Tibial artery (tissue), 4 donors: ENCODE data around the gene LDLRAD3.

Experiments
- DNase-seq, 2 donors: peaks; one replicate each; pipeline ENCODE4 v3.0.0-alpha.2; 2019
- H3K27ac ChIP-seq, 2 donors: fragments of 200-600 bp; sonication (generic) in 1 of 2; 1 replicate in 1 of 2; 2 replicates in 1 of 2; pipeline ENCODE4 v1.5.1; 2018 to 2019; ENCODE audit warnings: mild to moderate bottlenecking in 1 of 2
- H3K27me3 ChIP-seq, 2 donors: fragments of 200-600 bp; sonication (generic) in 1 of 2; one replicate each; pipeline versions ENCODE4 v1.5.1 to v1.6.0; 2016 to 2019
- H3K36me3 ChIP-seq, 3 donors: fragments of 200-600 bp; sonication (generic) in 2 of 3; one replicate each; pipeline ENCODE4 v1.5.1; 2016 to 2019; ENCODE audit warnings: mild to moderate bottlenecking in 2 of 3
- H3K4me1 ChIP-seq, 4 donors: fragments of 200-600 bp; sonication (generic) in 2 of 4; 1 replicate in 3 of 4; 2 replicates in 1 of 4; pipeline ENCODE4 v1.5.1; 2016 to 2019
- H3K4me3 ChIP-seq, 2 donors: fragments of 200-600 bp; sonication (generic) in 1 of 2; 1 replicate in 1 of 2; 2 replicates in 1 of 2; pipeline ENCODE4 v1.5.1; 2018 to 2019; ENCODE audit warnings: mild to moderate bottlenecking in 2 of 2
- H3K9me3 ChIP-seq, 3 donors: fragments of 200-600 bp; sonication (generic) in 1 of 3; one replicate each; pipeline ENCODE4 v1.5.1; 2016 to 2019
- intact Hi-C: fragments of 100-400 bp; cut with DNase I; formaldehyde crosslinking; loops from one replicate; pipeline ENCODE4 v1.15.0; 2023; ENCODE audit warnings: low total_unique reads
- TF ChIP-seq, protein P1 (sequence below), 2 experiments: fragments of 200-600 bp in 1 of 2; fragments of 450-650 bp in 1 of 2; IDR thresholded peaks; one replicate each; pipeline ENCODE4 v1.5.1; 2017 to 2019; ENCODE audit warnings: antibody characterized with exemption in 2 of 2, mild to moderate bottlenecking in 1 of 2, moderate library complexity in 1 of 2

The LDLRAD3 gene

DNA sequence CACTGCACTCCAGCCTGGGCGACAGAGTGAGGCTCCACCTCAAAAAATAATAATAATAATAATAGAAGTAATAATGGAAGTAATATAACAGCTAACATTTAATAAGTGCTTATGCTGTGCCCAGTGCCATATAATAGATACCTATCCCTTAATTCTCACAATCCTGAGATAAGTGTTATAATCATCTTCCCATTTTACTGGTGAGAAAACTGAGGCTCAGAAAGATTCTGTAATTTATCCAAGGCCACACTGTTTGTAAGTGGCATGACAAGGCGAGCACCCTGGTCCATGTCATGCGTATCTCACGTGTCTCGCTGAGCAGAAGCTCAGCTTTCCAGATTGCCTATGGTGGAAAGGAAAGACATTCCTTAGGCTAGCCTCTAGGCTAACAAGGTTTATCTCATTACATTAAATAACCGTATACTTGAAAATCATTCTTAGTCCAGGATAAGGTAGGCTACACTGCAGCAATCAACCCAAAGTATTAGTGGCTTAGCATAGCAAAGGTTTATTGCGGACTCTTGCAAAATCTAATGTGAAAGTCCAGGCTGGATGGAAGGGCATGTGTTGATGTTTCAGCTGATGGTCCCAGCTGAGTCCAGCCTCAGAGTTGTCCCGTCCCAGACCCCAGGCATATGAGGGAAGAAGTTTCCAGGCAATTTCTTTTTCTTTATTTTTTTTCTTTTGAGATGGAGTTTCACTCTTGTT, 15.0 kb upstream of the LDLRAD3 start:
- Histone ChIP-seq H3K9me3 (peaks cover 0 to 6% (median 0%) of the 10 kb centered on the region in 3 donors), H3K27ac (no peak overlapping the region), H3K4me1 (peaks cover 0 to 11% (median 0%) of the 10 kb centered on the region in 4 donors), H3K27me3 (peaks cover 0 to 14% of the 10 kb centered on the region in 2 donors), H3K36me3 (no peaks in the 10 kb centered on the region), H3K4me3 (no peak overlapping the region)
- intact Hi-C loops: no loop called here
- TF ChIP-seq, protein P1, sequence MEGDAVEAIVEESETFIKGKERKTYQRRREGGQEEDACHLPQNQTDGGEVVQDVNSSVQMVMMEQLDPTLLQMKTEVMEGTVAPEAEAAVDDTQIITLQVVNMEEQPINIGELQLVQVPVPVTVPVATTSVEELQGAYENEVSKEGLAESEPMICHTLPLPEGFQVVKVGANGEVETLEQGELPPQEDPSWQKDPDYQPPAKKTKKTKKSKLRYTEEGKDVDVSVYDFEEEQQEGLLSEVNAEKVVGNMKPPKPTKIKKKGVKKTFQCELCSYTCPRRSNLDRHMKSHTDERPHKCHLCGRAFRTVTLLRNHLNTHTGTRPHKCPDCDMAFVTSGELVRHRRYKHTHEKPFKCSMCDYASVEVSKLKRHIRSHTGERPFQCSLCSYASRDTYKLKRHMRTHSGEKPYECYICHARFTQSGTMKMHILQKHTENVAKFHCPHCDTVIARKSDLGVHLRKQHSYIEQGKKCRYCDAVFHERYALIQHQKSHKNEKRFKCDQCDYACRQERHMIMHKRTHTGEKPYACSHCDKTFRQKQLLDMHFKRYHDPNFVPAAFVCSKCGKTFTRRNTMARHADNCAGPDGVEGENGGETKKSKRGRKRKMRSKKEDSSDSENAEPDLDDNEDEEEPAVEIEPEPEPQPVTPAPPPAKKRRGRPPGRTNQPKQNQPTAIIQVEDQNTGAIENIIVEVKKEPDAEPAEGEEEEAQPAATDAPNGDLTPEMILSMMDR (IDR thresholded peaks at IDR 0.05): no peak
- no peak for DNase-seq

DNA sequence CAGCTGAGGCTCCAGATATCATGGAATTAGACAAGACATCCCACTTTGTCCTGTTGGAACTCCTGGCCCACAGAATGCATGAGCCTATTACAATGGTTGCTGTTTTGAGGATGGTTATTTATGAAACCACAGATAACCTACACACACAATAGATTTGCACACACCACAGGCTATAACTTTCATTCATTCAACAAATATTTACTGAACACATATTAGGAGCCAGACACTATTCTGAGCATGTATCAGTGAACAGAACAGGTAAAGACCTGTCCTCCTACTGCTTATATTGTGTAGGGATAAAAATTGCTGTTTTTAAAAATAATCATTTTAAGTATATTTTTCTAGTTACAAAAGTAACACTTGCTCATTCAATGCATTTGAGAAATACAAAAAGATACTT, 13.4 kb upstream of the LDLRAD3 start:
- H3K36me3 ChIP-seq: no peaks in the 10 kb centered on the region
- TF ChIP-seq, protein P1 (IDR thresholded peaks at IDR 0.05): no peak
- no peak overlapping the region for H3K27ac ChIP-seq
- H3K9me3 ChIP-seq: peaks cover 0 to 6% (median 0%) of the 10 kb centered on the region in 3 donors
- no peak for DNase-seq
- H3K4me3 ChIP-seq: no peak overlapping the region
- peaks cover 0 to 14% of the 10 kb centered on the region in 2 donors for H3K27me3 ChIP-seq
- H3K4me1 ChIP-seq: peaks cover 0 to 11% (median 0%) of the 10 kb centered on the region in 4 donors
- intact Hi-C loops: no loop called here

DNA sequence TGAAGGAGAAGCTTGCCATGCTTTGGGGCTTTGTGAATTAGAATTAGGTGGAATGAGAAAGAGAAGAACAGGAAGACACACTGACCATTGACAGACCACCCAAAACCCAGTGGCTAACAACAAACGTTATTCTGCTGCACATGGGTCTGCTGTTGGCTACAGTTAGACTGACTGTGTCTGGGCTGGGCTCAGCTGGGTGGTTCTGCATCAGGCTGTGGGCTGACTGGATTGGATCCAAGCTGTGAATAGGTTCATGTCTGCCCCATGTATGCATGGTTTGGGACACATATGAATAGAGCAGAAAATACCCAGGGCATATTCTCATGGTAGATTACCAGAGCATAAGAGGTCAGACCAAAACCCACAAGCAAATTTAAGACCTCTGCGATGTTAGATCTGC, 11.7 kb upstream of the LDLRAD3 start:
- no peak for DNase-seq
- Histone ChIP-seq H3K9me3 (peaks cover 0 to 6% (median 0%) of the 10 kb centered on the region in 3 donors), H3K4me3 (no peak overlapping the region), H3K4me1 (peaks cover 0 to 9% (median 0%) of the 10 kb centered on the region in 4 donors), H3K27me3 (peaks cover 0 to 12% of the 10 kb centered on the region in 2 donors), H3K36me3 (no peaks in the 10 kb centered on the region), H3K27ac (no peak overlapping the region)
- intact Hi-C loops: no loop called here
- TF ChIP-seq, protein P1 (IDR thresholded peaks at IDR 0.05): no peak

DNA sequence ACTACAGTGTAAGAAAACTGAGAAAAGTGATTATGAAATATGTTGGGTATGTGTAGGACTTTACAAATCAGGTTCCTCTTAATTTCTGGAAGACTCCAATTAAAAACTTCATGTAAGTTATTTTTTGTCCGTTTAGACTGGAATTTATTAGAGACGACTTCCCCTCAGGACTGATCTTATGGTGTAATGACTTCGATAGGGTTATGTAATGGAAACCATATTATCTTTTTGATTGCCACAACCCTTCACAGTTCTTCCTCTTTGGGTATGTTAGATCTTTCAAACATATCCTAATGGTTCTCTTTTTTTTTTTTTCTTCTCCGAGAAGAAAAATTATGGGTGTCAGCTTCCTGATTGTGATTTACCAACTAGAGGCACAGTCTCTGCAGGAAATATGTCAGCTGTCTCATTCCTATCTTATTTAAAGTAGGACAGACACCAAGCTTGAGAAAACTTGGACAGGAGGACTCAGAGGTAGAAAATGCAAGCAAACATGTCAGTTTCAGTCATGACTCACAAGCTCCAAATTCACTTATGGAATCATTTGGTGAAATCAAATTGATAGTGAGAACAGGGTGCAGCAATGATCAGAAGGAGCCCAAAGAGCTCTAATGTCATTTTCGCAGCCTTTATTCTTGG, 11.1 kb upstream of the LDLRAD3 start:
- intact Hi-C loops: no loop called here
- Histone ChIP-seq H3K4me3 (no peak overlapping the region), H3K27me3 (peaks cover 0 to 9% of the 10 kb centered on the region in 2 donors), H3K36me3 (no peaks in the 10 kb centered on the region), H3K4me1 (peaks cover 0 to 2% (median 0%) of the 10 kb centered on the region in 4 donors), H3K27ac (no peak overlapping the region), H3K9me3 (peaks cover 0 to 6% (median 0%) of the 10 kb centered on the region in 3 donors)
- TF ChIP-seq, protein P1 (IDR thresholded peaks at IDR 0.05): no peak
- no peak for DNase-seq

DNA sequence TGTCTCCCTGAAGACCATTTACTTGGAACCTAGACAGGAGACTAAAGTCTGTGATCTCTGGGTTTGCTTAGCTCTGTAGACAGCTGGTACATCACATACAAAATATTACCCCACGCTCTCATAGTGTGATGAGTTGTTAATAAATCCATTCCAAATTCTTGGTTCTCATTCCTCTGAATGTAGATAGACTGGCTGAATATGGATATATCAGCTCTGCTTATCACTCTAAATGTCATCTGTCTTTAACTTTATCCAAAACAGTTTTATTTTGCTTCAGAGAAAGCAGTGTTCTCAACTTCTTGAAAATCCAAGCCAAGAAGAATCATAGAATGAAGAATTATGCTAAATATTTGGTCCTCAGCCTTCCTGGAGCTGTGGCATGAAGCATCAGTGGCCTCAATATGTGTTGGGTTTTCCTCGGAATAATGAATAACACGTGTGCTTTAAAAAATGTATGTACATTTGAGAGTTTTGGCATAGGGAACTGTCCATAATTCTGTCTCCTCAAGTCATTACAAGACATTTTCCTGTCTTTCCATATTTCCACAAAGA, 10.5 kb upstream of the LDLRAD3 start:
- Histone ChIP-seq H3K27me3 (peaks cover 0 to 8% of the 10 kb centered on the region in 2 donors), H3K9me3 (peaks cover 0 to 6% (median 0%) of the 10 kb centered on the region in 3 donors), H3K4me1 (no peaks in the 10 kb centered on the region), H3K36me3 (no peaks in the 10 kb centered on the region), H3K4me3 (no peak overlapping the region), H3K27ac (no peak overlapping the region)
- no peak for DNase-seq
- intact Hi-C loops: no loop called here
- TF ChIP-seq, protein P1 (IDR thresholded peaks at IDR 0.05): no peak
